Lower leg skin (tissue), 4 donors: Measurements from ENCODE around the gene TRIM25. TPM values are rescaled to one million over a fixed set of nuclear protein-coding genes. Genes with fewer than 3 reads are reported as not detected.

Experiments
- DNase-seq, 2 donors: peaks; one replicate each; pipeline ENCODE4 v3.0.0-alpha.2; 2019; ENCODE audit warnings: low spot score in 2 of 2
- H3K4me3 ChIP-seq: fragments of 200-600 bp; sonication (generic); 2 replicates; pipeline ENCODE4 v1.5.1; 2017; ENCODE audit warnings: mild to moderate bottlenecking, low read depth; ENCODE audit not compliant: poor library complexity, severe bottlenecking
- CTCF ChIP-seq, 3 donors: fragments of 450-650 bp; IDR thresholded peaks; one replicate each; pipeline ENCODE4 v1.5.1; 2016; ENCODE audit warnings: antibody characterized with exemption in 3 of 3, mild to moderate bottlenecking in 3 of 3, moderate library complexity in 2 of 3
- POLR2A ChIP-seq, 2 donors: fragments of 450-650 bp; IDR thresholded peaks; one replicate each; pipeline ENCODE4 v1.6.1; 2016 to 2017; ENCODE audit warnings: antibody characterized with exemption in 2 of 2, mild to moderate bottlenecking in 1 of 2, moderate library complexity in 1 of 2
- WGBS, 2 donors: methylation state at CpG; one replicate each; pipeline ENCODE4 v1.1.5; 2018; 5-methylcytosine and 5-hydroxymethylcytosine counted together
- intact Hi-C: fragments of 100-400 bp; cut with DNase I; formaldehyde crosslinking; loops from one replicate; pipeline ENCODE4 v1.15.0; 2023; ENCODE audit warnings: low total_unique reads
- total RNA-seq, 4 donors: library from RNA; depleted of rRNA; stranded (reverse); fragments of >200 nt; gene quantifications; one replicate each; pipeline ENCODE4 v1.1.0, GENCODE V29; 2016

TRIM25 gene
- total RNA-seq, 4 donors from 2014 or later: 28.5 to 37.9 (median 34.5) TPM

GRCh38 chr17:56880133-56880532 lies 33.7 kb downstream of the TRIM25 start:
- H3K4me3 ChIP-seq: no peak overlapping the region
- no peak for TF ChIP-seq POLR2A (IDR thresholded peaks at IDR 0.05)
- no peak for TF ChIP-seq CTCF (IDR thresholded peaks at IDR 0.05)
- DNase-seq: no peak
- 62 to 68% methylated on average over 3 of the region's 3 CpGs for WGBS, 2 donors
- intact Hi-C loops: no loop called here

DNA sequence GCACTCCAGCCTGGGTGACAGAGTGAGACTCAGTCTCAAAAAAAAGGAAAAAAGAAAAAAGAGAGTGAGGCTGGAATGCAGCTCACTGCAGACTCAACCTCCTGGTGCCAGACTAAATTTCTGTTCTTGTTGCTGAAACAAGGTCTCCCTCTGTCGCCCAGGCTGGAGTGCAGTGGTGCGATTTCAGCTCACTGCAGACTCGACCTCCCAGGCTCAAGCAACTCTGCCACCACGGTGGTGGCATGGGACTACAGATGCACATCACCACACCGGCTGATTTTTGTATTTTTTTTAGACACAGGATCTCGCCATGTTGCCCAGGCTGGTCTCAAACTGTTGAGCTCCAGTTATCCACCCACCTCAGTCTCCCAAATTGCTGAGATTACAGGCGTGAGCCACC lies 34.6 kb downstream of the TRIM25 start:
- intact Hi-C loops: no loop called here
- H3K4me3 ChIP-seq: no peak overlapping the region
- no peak for TF ChIP-seq POLR2A (IDR thresholded peaks at IDR 0.05)
- no peak for TF ChIP-seq CTCF (IDR thresholded peaks at IDR 0.05)
- no peak for DNase-seq
- WGBS, 2 donors: 92 to 95% methylated on average over 7 of the region's 7 CpGs

- WGBS, 2 donors: 87% methylated on average over 7 of the region's 7 CpGs
- no peak overlapping the region for H3K4me3 ChIP-seq
- intact Hi-C loops: no loop called here
- TF ChIP-seq CTCF (IDR thresholded peaks at IDR 0.05) (no peak), POLR2A (IDR thresholded peaks at IDR 0.05) (no peak)
- DNase-seq: no peak
These were observed 37.1 kb downstream of the TRIM25 start for GRCh38 chr17:56876766-56877179.

DNA sequence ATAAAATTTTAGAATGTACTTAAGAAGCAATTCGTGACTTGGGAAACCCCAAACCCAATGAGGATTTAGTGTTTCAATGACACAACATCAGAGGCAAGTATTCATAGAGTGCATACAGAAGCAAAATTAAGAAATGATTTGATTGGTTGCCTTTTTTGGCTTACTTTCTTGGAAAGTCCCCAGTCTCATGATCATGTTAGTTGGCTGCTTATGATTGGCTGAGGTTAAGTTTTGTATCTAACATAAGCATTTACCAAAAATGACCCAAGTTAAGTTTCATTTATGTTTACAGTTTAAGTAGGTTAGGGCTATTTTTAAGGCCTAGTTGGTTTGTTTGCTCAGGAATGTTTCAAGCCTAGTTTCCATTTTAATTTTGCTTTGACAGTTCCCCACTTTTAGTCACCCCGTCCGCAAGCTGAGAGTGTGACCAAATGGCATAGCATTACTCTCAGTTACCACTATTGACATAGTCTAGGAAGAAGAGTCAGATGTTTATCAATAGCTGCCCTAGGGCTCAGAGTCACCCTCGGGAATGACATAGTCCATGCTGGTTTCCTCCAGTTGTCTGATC lies 43.7 kb downstream of the TRIM25 start:
- intact Hi-C loops: no loop called here
- DNase-seq: no peak
- H3K4me3 ChIP-seq: no peak overlapping the region
- TF ChIP-seq CTCF (IDR thresholded peaks at IDR 0.05) (no peak), POLR2A (IDR thresholded peaks at IDR 0.05) (no peak)
- 86 to 92% methylated on average over 4 of the region's 4 CpGs for WGBS, 2 donors

DNA sequence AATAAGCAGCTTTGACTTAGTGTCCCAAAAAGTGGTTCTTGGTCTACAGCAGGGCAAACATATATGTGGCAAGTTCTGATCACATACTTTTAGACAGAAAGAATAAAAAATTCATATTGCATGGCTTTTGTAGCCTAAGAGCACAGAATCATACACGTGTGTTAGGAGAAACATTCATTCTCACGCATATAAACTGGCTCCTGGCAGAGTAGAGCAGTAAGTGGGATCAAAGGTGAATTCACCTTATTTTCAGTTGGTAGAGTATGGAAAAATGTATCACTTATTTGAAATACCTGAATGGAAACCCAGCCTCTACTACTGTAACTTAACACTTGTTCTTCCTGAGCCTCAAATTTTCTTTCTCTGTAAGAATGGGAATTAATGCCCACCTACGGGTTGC lies 45.1 kb downstream of the TRIM25 start:
- TF ChIP-seq POLR2A (IDR thresholded peaks at IDR 0.05): no peak
- TF ChIP-seq CTCF (IDR thresholded peaks at IDR 0.05): no peak
- intact Hi-C loops: no loop called here
- no peak for DNase-seq
- H3K4me3 ChIP-seq: no peak overlapping the region
- WGBS, 2 donors: 77 to 87% methylated on average over 3 of the region's 3 CpGs

GRCh38 chr17:56867948-56868376 lies 45.9 kb downstream of the TRIM25 start:
- TF ChIP-seq POLR2A (IDR thresholded peaks at IDR 0.05) (no peak), CTCF (IDR thresholded peaks at IDR 0.05) (no peak)
- no peak overlapping the region for H3K4me3 ChIP-seq
- no peak for DNase-seq
- intact Hi-C loops: no loop called here
- WGBS, 2 donors: 12 to 26% methylated on average over 2 of the region's 2 CpGs
